RWPE1 (cell line): Measurements from ENCODE around the gene HDAC11.

ENCODE experiments used
- CTCF ChIA-PET: fragments of 350-600 bp; sonication (Branson Sonifier 250); formaldehyde crosslinking; extraction: SDS; loops from one replicate; lab custom pipeline; 2021; lab: Yijun Ruan, JAX
- POLR2A ChIA-PET: fragments of 400-600 bp; formaldehyde crosslinking; extraction: SDS; loops from one replicate; lab custom pipeline; 2020; ENCODE audit warnings: antibody characterized with exemption; ENCODE audit not compliant: low non-redundant PET; lab: Yijun Ruan, JAX
- DNase-seq: peaks from one replicate; pipeline ENCODE4 v3.0.0; 2012; ENCODE audit warnings: low spot score
- H3K27ac ChIP-seq: fragments of 450-650 bp; 2 replicates; pipeline ENCODE4 v1.5.1; 2017
- CTCF ChIP-seq: fragments of 450-650 bp; conservative IDR thresholded peaks from 2 replicates; pipeline ENCODE4 v1.5.1; 2017; ENCODE audit warnings: low read depth, mild to moderate bottlenecking

Gene HDAC11

GRCh38 chr3:13462125-13462629 is 17.9 kb upstream of the HDAC11 start:
- ChIA-PET POLR2A (no interaction called here), CTCF (no interaction called here)
- no peak overlapping the region for H3K27ac ChIP-seq
- DNase-seq: no peak
- no peak for TF ChIP-seq CTCF

- no peak overlapping the region for H3K27ac ChIP-seq
- ChIA-PET POLR2A (no interaction called here), CTCF (no interaction called here)
- no peak for DNase-seq
- no peak for TF ChIP-seq CTCF
These were observed 17.3 kb upstream of the HDAC11 start for GRCh38 chr3:13462822-13463221.

- no peak for DNase-seq
- CTCF ChIA-PET: interaction anchor here (0.5 kb wide), 1 partner anchor 367 kb away, joined by 4 read pairs; no protein-coding TSS in a partner anchor
- POLR2A ChIA-PET: no interaction called here
- H3K27ac ChIP-seq: no peak overlapping the region
- TF ChIP-seq CTCF: no peak
These were observed 16.3 kb upstream of the HDAC11 start for GRCh38 chr3:13463618-13464400.

- H3K27ac ChIP-seq: no peak overlapping the region
- ChIA-PET CTCF (no interaction called here), POLR2A (no interaction called here)
- TF ChIP-seq CTCF: no peak
- no peak for DNase-seq
These were observed 14.8 kb upstream of the HDAC11 start for GRCh38 chr3:13465236-13465873.

- TF ChIP-seq CTCF: no peak
- ChIA-PET POLR2A (no interaction called here), CTCF (no interaction called here)
- H3K27ac ChIP-seq: no peak overlapping the region
- no peak for DNase-seq
These were observed 13.3 kb upstream of the HDAC11 start for GRCh38 chr3:13466781-13467180.

GRCh38 chr3:13470894-13471574 is 9.1 kb upstream of the HDAC11 start:
- ChIA-PET POLR2A (no interaction called here), CTCF (no interaction called here)
- no peak for TF ChIP-seq CTCF
- no peak overlapping the region for H3K27ac ChIP-seq
- DNase-seq: no peak
